Common myeloid progenitor, CD34-positive (primary cell): ENCODE measurements around the gene GNAT2.

Experiments used
- CTCF ChIA-PET: fragments of 350-600 bp; sonication (Branson Sonifier 250); formaldehyde crosslinking; loops from one replicate; lab custom pipeline; 2021; ENCODE audit warnings: antibody characterized with exemption; lab: Charles Lee
- POLR2A ChIA-PET: fragments of 350-600 bp; sonication (Branson Sonifier 250); formaldehyde crosslinking; loops from one replicate; lab custom pipeline; 2021; ENCODE audit warnings: antibody characterized with exemption; lab: Charles Lee
- DNase-seq, 3 donors: peaks; one replicate each; pipeline versions ENCODE4 v3.0.0 to v3.0.0-alpha.2; 2013
- H3K27ac ChIP-seq, 2 experiments: 1 replicate in 1 of 2; 2 replicates in 1 of 2; pipeline ENCODE4 v1.7.0; 2013; ENCODE audit warnings: inconsistent platforms in 2 of 2, low read length in 2 of 2, mild to moderate bottlenecking in 2 of 2, low read depth in 1 of 2, moderate library complexity in 1 of 2; ENCODE audit not compliant: severe bottlenecking in 2 of 2, insufficient read depth in 1 of 2, poor library complexity in 1 of 2
- H3K27me3 ChIP-seq, 5 experiments: replicated peaks in 2 of 5; 1 replicate in 3 of 5; 2 replicates in 2 of 5; pipeline versions ENCODE4 v1.6.1 to v1.7.0; 2013; ENCODE audit warnings: low read length in 4 of 5, mild to moderate bottlenecking in 2 of 5, moderate library complexity in 2 of 5, inconsistent platforms in 1 of 5; ENCODE audit not compliant: insufficient read depth in 5 of 5, control insufficient read depth in 4 of 5
- H3K36me3 ChIP-seq, 4 experiments: 1 replicate in 2 of 4; 2 replicates in 2 of 4; pipeline versions ENCODE4 v1.6.1 to v1.7.0; 2013; ENCODE audit warnings: low read length in 3 of 4, control low read depth in 1 of 4, mild to moderate bottlenecking in 1 of 4; ENCODE audit not compliant: control insufficient read depth in 4 of 4, insufficient read depth in 4 of 4
- H3K4me1 ChIP-seq, 4 experiments: 1 replicate in 3 of 4; 2 replicates in 1 of 4; pipeline versions ENCODE4 v1.6.1 to v1.7.1; 2013; ENCODE audit warnings: low read length in 3 of 4, mild to moderate bottlenecking in 3 of 4, control low read depth in 1 of 4, inconsistent platforms in 1 of 4, moderate library complexity in 1 of 4; ENCODE audit not compliant: control insufficient read depth in 4 of 4, insufficient read depth in 4 of 4; ENCODE audit errors: control extremely low read depth in 1 of 4
- H3K4me3 ChIP-seq, 7 experiments: 1 replicate in 4 of 7; 2 replicates in 3 of 7; pipeline versions ENCODE4 v1.5.1 to v1.7.0; 2013; ENCODE audit warnings: mild to moderate bottlenecking in 7 of 7, low read length in 6 of 7, moderate library complexity in 6 of 7, inconsistent platforms in 2 of 7, low read depth in 2 of 7, control low read depth in 1 of 7; ENCODE audit not compliant: insufficient read depth in 4 of 7, control insufficient read depth in 1 of 7; ENCODE audit errors: extremely low read depth in 1 of 7
- H3K9me3 ChIP-seq, 5 experiments: 1 replicate in 4 of 5; 2 replicates in 1 of 5; pipeline versions ENCODE4 v1.6.1 to v1.7.1; 2013; ENCODE audit warnings: low read length in 4 of 5, mild to moderate bottlenecking in 2 of 5, inconsistent platforms in 1 of 5, low read depth in 1 of 5, moderate library complexity in 1 of 5; ENCODE audit not compliant: control insufficient read depth in 4 of 5, insufficient read depth in 2 of 5; ENCODE audit errors: control extremely low read depth in 1 of 5
- WGBS: methylation state at CpG from one replicate; pipeline ENCODE4 v1.1.5; 2013; ENCODE audit not compliant: insufficient coverage; 5-methylcytosine and 5-hydroxymethylcytosine counted together

Gene GNAT2

GRCh38 chr1:109620841-109621286 is 1.4 kb upstream of the GNAT2 start:
- Histone ChIP-seq H3K4me1 (peaks cover 48 to 85% (median 75%) of the 10 kb centered on the region in 4 experiments), H3K36me3 (peaks cover 0 to 9% (median 6%) of the 10 kb centered on the region in 4 experiments), H3K4me3 (peak overlapping the region; percentile 76 to 97 (median 93)), H3K27me3 (no peaks in the 10 kb centered on the region), H3K9me3 (no peaks in the 10 kb centered on the region), H3K27ac (peak overlapping the region; percentile 97 to 99)
- ChIA-PET CTCF (interaction anchor here (0.6 to 25.8 kb wide), 11 partner anchors 8 to 153 kb away, joined by 3 to 430 read pairs (median 4); partner anchors contain the start of genes GNAI3 and GPR61), POLR2A (interaction anchor here (0.7 to 2.0 kb wide), 3 partner anchors 8 to 74 kb away, joined by 4 to 14 read pairs (median 5); partner anchors contain the start of gene GNAI3)
- peak; percentile 97 to 99 (median 99) for DNase-seq
- 0% methylated on average over 13 of the region's 18 CpGs for WGBS

DNA sequence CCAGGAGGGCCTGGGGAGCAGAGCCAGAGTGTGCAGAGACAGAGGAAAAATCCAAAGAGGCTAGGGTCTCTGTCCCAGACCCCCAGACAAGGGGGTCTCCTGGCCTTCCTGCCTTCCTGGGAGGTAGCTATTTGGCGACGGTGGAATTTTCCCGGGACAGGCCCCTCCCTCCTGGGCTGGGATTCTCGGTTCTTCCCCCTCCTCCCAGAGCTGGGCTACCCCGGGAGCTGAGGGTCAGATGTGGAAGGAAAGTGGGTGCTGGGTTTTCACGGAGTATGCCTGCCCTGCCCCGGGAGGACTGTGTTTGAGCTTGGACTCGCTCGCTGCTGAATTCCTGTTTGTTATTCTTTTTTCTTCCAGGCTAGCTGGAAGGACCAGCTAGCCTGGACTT is 980 bp upstream of the GNAT2 start:
- whole genome bisulfite sequencing = 0% methylated on average over 5 of the region's 9 CpGs
- DNase-seq = no peak
- H3K4me1 ChIP-seq = peaks cover 51 to 89% (median 78%) of the 10 kb centered on the region in 4 experiments

DNA sequence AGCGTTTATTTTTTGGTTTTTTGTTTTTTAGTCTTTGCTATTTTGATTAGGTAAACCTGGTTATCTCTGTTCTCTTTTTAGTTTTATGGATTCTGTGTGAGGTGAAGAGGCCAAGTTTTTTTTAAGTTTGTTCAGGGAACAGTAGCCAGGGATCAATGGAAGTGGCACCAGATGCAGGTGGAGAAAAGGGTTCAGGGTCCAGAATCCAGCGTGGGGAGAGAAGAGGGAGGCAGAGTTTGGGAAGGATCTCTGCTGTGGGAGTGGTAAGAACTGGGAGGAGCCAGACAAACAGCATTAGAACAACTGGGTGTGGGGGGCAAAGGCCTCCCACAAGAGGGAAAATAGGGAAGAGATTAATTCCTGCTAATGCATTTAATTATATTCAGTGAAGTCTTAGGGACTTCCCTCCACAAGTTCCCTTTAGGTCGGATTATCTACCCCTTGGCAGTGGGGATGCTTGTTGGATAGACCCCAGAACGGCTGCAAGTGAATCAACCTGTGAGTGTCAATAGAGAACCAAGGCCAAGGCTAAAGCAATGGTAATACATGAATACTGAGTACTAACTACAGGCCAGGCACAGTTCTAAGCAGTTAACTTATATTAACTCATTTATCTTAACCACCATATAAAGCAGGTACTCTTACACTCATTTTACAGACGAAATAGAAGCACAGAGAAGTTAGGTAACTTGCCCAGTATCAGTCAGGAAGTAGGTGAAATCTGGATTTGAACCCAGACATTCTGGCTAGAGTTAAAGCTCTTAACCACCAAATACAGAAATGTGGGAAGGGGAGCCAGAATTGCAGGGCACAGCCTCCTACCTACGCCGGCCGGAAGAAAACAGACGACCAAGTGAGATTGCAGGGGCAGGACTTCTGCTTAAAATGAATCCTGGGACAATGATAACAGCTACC is 498 bp downstream of the GNAT2 start:
- no peaks in the 10 kb centered on the region for H3K27me3 ChIP-seq
- peak overlapping the region; percentile 97 to 99 for H3K27ac ChIP-seq
- 22% methylated on average over 8 of the region's 9 CpGs for WGBS
- H3K9me3 ChIP-seq = no peaks in the 10 kb centered on the region
- peak overlapping the region; percentile 76 to 97 (median 93) for H3K4me3 ChIP-seq
- peaks cover 51 to 79% (median 68%) of the 10 kb centered on the region in 4 experiments for H3K4me1 ChIP-seq
- POLR2A ChIA-PET = interaction anchor here (0.6 to 2.0 kb wide), 3 partner anchors 10 to 70 kb away, joined by 4 to 14 read pairs (median 5); partner anchors contain the start of gene GNAI3
- no peaks in the 10 kb centered on the region for H3K36me3 ChIP-seq
- CTCF ChIA-PET = interaction anchor here (0.8 to 25.8 kb wide), 10 partner anchors 10 to 126 kb away, joined by 3 to 430 read pairs (median 5); partner anchors contain the start of genes GNAI3 and GPR61
- DNase-seq = no peak

More for the DNA sequence above, 980 bp upstream of the GNAT2 start:
- Histone ChIP-seq H3K27me3 (no peaks in the 10 kb centered on the region), H3K4me3 (peak overlapping the region; percentile 76 to 97 (median 93)), H3K9me3 (no peaks in the 10 kb centered on the region), H3K27ac (peak overlapping the region; percentile 97 to 99), H3K36me3 (peaks cover 0 to 5% (median 4%) of the 10 kb centered on the region in 4 experiments)
- ChIA-PET CTCF (interaction anchor here (0.6 to 25.8 kb wide), 12 partner anchors 8 to 154 kb away, joined by 3 to 430 read pairs (median 4); partner anchors contain the start of genes GNAI3 and GPR61), POLR2A (interaction anchor here (0.7 to 2.0 kb wide), 3 partner anchors 8 to 74 kb away, joined by 4 to 14 read pairs (median 5); partner anchors contain the start of gene GNAI3)

DNA sequence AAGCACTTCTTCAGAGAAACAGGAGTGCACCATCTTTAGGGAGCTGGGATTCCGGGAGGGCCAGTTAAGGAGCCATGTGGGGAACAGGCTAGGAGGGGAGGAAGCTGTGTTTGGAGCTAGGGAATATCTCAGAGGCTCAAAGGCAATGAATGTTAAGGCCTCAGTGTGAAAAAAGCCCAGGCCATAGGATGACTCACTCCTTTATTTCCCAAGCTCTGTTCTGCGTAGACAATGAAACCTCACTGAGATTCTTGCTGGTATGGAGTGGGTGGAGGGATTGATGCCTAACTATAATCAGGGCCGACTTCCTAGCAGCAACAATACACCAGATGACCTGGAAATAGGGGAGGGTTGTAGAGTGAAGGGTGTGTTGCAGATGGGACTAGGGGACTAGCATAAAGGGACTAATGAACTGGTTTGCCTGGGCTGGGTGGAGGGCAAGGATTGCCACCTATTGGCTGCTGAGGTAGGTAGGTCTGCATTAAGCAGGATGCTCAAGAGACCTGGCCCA is 2.1 kb downstream of the GNAT2 start:
- peak in 1 of 3 donors; percentile 45 for DNase-seq
- 86% methylated on average over 2 of the region's 3 CpGs for WGBS
- Histone ChIP-seq H3K27me3 (no peaks in the 10 kb centered on the region), H3K36me3 (no peaks in the 10 kb centered on the region), H3K9me3 (no peaks in the 10 kb centered on the region), H3K27ac (peak overlapping the region in 1 of 2 experiments; percentile 66), H3K4me1 (peaks cover 42 to 63% (median 52%) of the 10 kb centered on the region in 4 experiments), H3K4me3 (no peak overlapping the region)
- ChIA-PET POLR2A (no interaction called here), CTCF (interaction anchor here (0.8 to 9.5 kb wide), 8 partner anchors 9 to 71 kb away, joined by 3 to 90 read pairs (median 6); no protein-coding TSS in a partner anchor)

- no peaks in the 10 kb centered on the region for H3K9me3 ChIP-seq
- H3K4me3 ChIP-seq = peak overlapping the region in 2 of 7 experiments; percentile 19 to 32
- WGBS = 67% methylated on average over 3 of the region's 3 CpGs
- H3K27ac ChIP-seq = peak overlapping the region; percentile 62 to 66
- ChIA-PET POLR2A (interaction anchor here (1.0 to 1.2 kb wide), 3 partner anchors 11 to 68 kb away, joined by 3 to 4 read pairs (median 4); partner anchors contain the start of gene GNAI3), CTCF (interaction anchor here (0.9 to 9.5 kb wide), 9 partner anchors 10 to 70 kb away, joined by 3 to 90 read pairs (median 6); no protein-coding TSS in a partner anchor)
- no peaks in the 10 kb centered on the region for H3K36me3 ChIP-seq
- no peak for DNase-seq
- no peaks in the 10 kb centered on the region for H3K27me3 ChIP-seq
- H3K4me1 ChIP-seq = peaks cover 35 to 53% (median 44%) of the 10 kb centered on the region in 4 experiments
Observed at GRCh38 chr1:109616391-109616790, 3.0 kb downstream of the GNAT2 start.

DNA sequence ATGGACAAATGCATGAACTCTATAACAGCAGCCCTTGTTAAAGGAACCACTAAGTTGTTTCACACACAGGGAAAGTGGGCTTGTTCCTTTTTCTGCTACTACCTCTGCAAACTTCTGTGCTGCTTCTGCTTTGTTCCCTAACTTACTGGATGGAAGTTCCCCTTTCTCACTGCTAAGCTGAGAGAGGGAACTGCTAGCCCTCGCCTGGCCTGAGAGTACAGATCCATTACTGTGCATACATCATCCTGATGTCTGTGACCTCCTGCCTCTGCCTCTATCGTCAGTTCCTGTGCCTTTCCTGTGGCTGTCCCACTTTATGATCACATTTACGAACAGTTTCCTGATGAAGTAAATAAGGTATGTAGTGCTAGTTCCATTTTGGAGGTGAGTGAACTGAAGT is 3.5 kb downstream of the GNAT2 start:
- peak; percentile 79 to 92 (median 92) for DNase-seq
- Histone ChIP-seq H3K4me1 (peaks cover 33 to 50% (median 43%) of the 10 kb centered on the region in 4 experiments), H3K9me3 (no peaks in the 10 kb centered on the region), H3K36me3 (no peaks in the 10 kb centered on the region), H3K4me3 (peak overlapping the region in 2 of 7 experiments; percentile 32 to 42), H3K27ac (peak overlapping the region; percentile 62 to 66), H3K27me3 (no peaks in the 10 kb centered on the region)
- POLR2A ChIA-PET = interaction anchor here (1.0 to 1.2 kb wide), 3 partner anchors 11 to 67 kb away, joined by 3 to 4 read pairs (median 4); partner anchors contain the start of gene GNAI3
- 0% methylated on average over 2 of the region's 3 CpGs for WGBS
- CTCF ChIA-PET = interaction anchor here (0.9 to 9.5 kb wide), 7 partner anchors 11 to 25 kb away, joined by 3 to 90 read pairs (median 12); no protein-coding TSS in a partner anchor
